22Rv1 (cell line): Measurements from ENCODE around the gene IL33.

Experiments used
- CTCF ChIP-seq: fragments of 450-650 bp; IDR thresholded peaks from 2 replicates; pipeline ENCODE4 v1.5.1; 2017; ENCODE audit warnings: mild to moderate bottlenecking
- ZFX ChIP-seq: fragments of 450-650 bp; IDR thresholded peaks from 2 replicates; pipeline ENCODE4 v1.6.1; 2017; ENCODE audit warnings: antibody characterized with exemption, borderline replicate concordance

DNA sequence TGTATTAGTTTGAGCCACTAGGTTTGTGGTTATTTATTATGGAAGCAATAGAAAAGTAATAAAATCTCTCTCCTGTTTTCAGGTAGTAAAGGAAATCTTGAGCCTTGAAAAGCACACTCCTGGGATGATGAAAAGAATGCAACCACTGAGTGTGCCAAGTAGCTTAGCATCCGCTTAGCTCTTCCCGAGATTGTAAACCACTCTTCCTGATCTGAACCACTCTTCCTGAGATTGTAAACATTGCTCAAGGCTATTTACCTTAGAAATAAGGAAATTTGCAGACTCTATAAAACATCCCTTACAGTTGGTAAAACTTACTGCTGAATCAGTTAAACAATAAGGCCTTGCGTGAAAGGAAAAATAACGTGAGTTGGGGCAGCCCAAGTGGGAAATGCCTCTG lies 17.4 kb upstream of the IL33 start:
- no peak for TF ChIP-seq CTCF
- no peak for TF ChIP-seq ZFX
